K562 (cell line): Measurements from ENCODE around the gene FKBP2. TPM values are rescaled to one million over a fixed set of nuclear protein-coding genes. Genes with fewer than 3 reads are reported as not detected.

ENCODE experiments used
- CC2D1A ChIP-seq: fragments of 450-650 bp; IDR thresholded peaks from 2 replicates; pipeline ENCODE4 v1.6.1; 2017; ENCODE audit warnings: mild to moderate bottlenecking
- ETV1 ChIP-seq: fragments of 450-650 bp; conservative IDR thresholded peaks from 2 replicates; pipeline ENCODE4 v1.6.1; 2016; ENCODE audit warnings: missing genetic modification characterization, control low read depth, low read depth, missing compliant biosample characterization
- ETV6 ChIP-seq, 3 experiments: fragments of 150-350 bp in 1 of 3; sonication (generic) in 1 of 3; formaldehyde crosslinking in 1 of 3; IDR thresholded peaks; 2 replicates each; pipeline versions ENCODE4 v1.6.1 to v1.8.0; 2014 to 2022; ENCODE audit warnings: borderline replicate concordance in 2 of 3, low read depth in 2 of 3, antibody characterized with exemption in 1 of 3, low read length in 1 of 3, mild to moderate bottlenecking in 1 of 3, missing genetic modification reagents in 1 of 3
- GTF2E2 ChIP-seq: fragments of 200-800 bp; sonication (Bioruptor generic); IDR thresholded peaks from 2 replicates; pipeline ENCODE4 v1.6.1; 2016; ENCODE audit warnings: missing genetic modification characterization, missing compliant biosample characterization
- JUND ChIP-seq, 2 experiments: IDR thresholded peaks; 2 replicates in 1 of 2; 3 replicates in 1 of 2; pipeline ENCODE4 v1.6.1; 2011; ENCODE audit warnings: borderline replicate concordance in 2 of 2, low read depth in 2 of 2, low read length in 2 of 2, improper control_type of control experiment in 1 of 2, missing biosample characterization in 1 of 2, missing genetic modification characterization in 1 of 2, missing genetic modification reagents in 1 of 2
- KAT7 ChIP-seq: sonication (generic); formaldehyde crosslinking; IDR thresholded peaks from 2 replicates; pipeline ENCODE4 v1.8.0; 2022; ENCODE audit warnings: missing genetic modification reagents, mild to moderate bottlenecking, borderline replicate concordance
- MAX ChIP-seq: sonication (generic); formaldehyde crosslinking; IDR thresholded peaks from 2 replicates; pipeline ENCODE4 v1.9.0; 2022; ENCODE audit warnings: mild to moderate bottlenecking, missing genetic modification reagents
- NBN ChIP-seq: fragments of 450-650 bp; IDR thresholded peaks from 2 replicates; pipeline ENCODE4 v1.6.1; 2016; ENCODE audit warnings: low read depth, mild to moderate bottlenecking
- NCOR1 ChIP-seq: fragments of 450-650 bp; IDR thresholded peaks from 2 replicates; pipeline ENCODE4 v1.6.1; 2016; ENCODE audit warnings: mild to moderate bottlenecking, moderate library complexity
- NR2C1 ChIP-seq, 2 experiments: fragments of 450-650 bp; IDR thresholded peaks; 2 replicates each; pipeline ENCODE4 v1.6.1; 2017; ENCODE audit warnings: mild to moderate bottlenecking in 2 of 2, antibody characterized with exemption in 1 of 2, inconsistent platforms in 1 of 2, missing compliant biosample characterization in 1 of 2, missing genetic modification characterization in 1 of 2
- NR2C2 ChIP-seq, 2 experiments: fragments of 200-800 bp in 1 of 2; sonication (Bioruptor generic) in 1 of 2; sonication (generic) in 1 of 2; formaldehyde crosslinking in 1 of 2; IDR thresholded peaks; 2 replicates each; pipeline versions ENCODE4 v1.6.1 to v1.8.0; 2016 to 2022; ENCODE audit warnings: mild to moderate bottlenecking in 1 of 2, missing compliant biosample characterization in 1 of 2, missing genetic modification characterization in 1 of 2, missing genetic modification reagents in 1 of 2
- NR3C1 ChIP-seq: sonication (generic); formaldehyde crosslinking; IDR thresholded peaks from 2 replicates; pipeline ENCODE4 v1.8.1; 2022; ENCODE audit warnings: missing genetic modification reagents
- PHF21A ChIP-seq: fragments of 450-650 bp; IDR thresholded peaks from 2 replicates; pipeline ENCODE4 v1.6.1; 2017; ENCODE audit warnings: low read depth, borderline replicate concordance
- SIN3B ChIP-seq: fragments of 450-650 bp; IDR thresholded peaks from 2 replicates; pipeline ENCODE4 v1.6.1; 2017; ENCODE audit warnings: low read depth, mild to moderate bottlenecking, moderate library complexity
- TCFL5 ChIP-seq: fragments of 250-450 bp; sonication (Bioruptor Pico); conservative IDR thresholded peaks from 2 replicates; pipeline ENCODE4 v1.6.1; 2021; ENCODE audit warnings: mild to moderate bottlenecking, moderate library complexity, matching md5 sums
- ZFPM2 ChIP-seq: fragments of 250-450 bp; sonication (Bioruptor Pico); IDR thresholded peaks from 2 replicates; pipeline ENCODE4 v1.5.1; 2022; ENCODE audit warnings: mild to moderate bottlenecking
- ZNF316 ChIP-seq: fragments of 450-650 bp; IDR thresholded peaks from 2 replicates; pipeline ENCODE4 v1.6.1; 2016
- ZNF586 ChIP-seq: fragments of 450-650 bp; formaldehyde crosslinking; conservative IDR thresholded peaks from 2 replicates; pipeline ENCODE4 v1.4.0; 2020; ENCODE audit warnings: mild to moderate bottlenecking, moderate library complexity
- polyA plus RNA-seq, 8 experiments: library from polyadenylated mRNA; depleted of rRNA in 4 of 8; stranded (reverse) in 5 of 8; unstranded in 3 of 8; fragments of >200 nt; fragmentation: Nextera tagmentation in 2 of 8; fragmentation: Illumina TruSeq in 1 of 8; extraction: Ambion mirVana in 2 of 8; extraction: Trizol in 1 of 8; gene quantifications; 2 replicates each; pipeline versions ENCODE4 v1.2.1 to v1.2.3, GENCODE V29; 2011 to 2014; ENCODE audit warnings: inconsistent platforms in 1 of 8, missing spikeins in 1 of 8
- total RNA-seq, 7 experiments: library from RNA; depleted of rRNA in 6 of 7; stranded (reverse); fragments of >200 nt in 6 of 7; fragmentation: Illumina TruSeq in 2 of 7; extraction: Trizol in 2 of 7; gene quantifications; 2 replicates each; pipeline versions ENCODE4 v1.2.1 to v1.2.3, GENCODE V29; 2011 to 2021; ENCODE audit warnings: low replicate concordance in 1 of 7
- TF ChIP-seq, protein P1 (sequence below): fragments of 250-450 bp; sonication (Bioruptor Pico); IDR thresholded peaks from 2 replicates; pipeline ENCODE4 v1.4.0; 2020; ENCODE audit warnings: mild to moderate bottlenecking
- TF ChIP-seq, protein P2 (sequence below): fragments of 450-650 bp; IDR thresholded peaks from 2 replicates; pipeline ENCODE4 v1.6.1; 2016; ENCODE audit warnings: low read depth, mild to moderate bottlenecking, moderate library complexity
- TF ChIP-seq, protein P3 (sequence below): IDR thresholded peaks from 2 replicates; pipeline ENCODE4 v1.6.1; 2012; ENCODE audit warnings: low read depth, low read length, improper control_type of control experiment, borderline replicate concordance

Gene FKBP2
- total and polyA plus RNA-seq, 9 of the 15 experiments (the other 6 are each of a cell fraction or from before 2014, with no cell fraction given): 3.5 to 151 (median 58.1) TPM

DNA sequence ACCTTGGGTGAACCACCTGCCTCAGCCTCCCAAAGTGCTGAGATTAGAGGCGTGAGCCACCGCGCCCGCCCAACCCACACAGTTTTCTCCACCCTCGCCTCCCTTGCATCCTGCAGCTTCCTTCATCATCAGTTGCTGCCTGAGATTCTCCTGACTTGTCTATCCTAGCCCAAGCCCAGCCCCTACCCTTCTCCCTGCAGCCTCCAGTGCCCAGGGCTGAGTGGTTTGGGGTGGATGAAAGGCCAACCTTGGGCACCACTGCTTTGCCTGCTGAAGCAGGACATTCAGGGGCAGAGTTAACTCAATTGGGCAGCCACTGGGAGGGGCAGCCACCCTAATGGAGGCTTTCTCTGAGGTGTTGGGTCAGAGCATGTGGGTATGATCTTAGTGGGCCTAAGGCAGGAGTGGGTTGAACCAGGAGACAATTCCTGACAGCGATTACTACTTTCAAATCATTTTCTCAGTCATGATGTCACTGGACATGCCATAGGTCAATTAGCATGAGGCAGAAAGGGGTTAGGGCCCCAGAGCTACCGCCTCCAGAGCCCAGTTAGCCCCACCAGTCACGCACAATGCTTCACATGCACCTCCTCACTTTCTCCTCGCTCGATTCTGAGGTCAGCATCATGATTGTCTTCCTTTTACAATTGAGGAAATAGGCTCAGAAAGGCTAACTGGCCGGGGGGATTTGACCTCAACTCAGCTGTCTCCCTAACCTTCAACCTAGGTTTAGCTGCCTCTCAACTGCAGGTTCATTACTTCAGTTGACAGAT is 1.0 kb upstream of the FKBP2 start (continued):
- TF ChIP-seq, protein P1, sequence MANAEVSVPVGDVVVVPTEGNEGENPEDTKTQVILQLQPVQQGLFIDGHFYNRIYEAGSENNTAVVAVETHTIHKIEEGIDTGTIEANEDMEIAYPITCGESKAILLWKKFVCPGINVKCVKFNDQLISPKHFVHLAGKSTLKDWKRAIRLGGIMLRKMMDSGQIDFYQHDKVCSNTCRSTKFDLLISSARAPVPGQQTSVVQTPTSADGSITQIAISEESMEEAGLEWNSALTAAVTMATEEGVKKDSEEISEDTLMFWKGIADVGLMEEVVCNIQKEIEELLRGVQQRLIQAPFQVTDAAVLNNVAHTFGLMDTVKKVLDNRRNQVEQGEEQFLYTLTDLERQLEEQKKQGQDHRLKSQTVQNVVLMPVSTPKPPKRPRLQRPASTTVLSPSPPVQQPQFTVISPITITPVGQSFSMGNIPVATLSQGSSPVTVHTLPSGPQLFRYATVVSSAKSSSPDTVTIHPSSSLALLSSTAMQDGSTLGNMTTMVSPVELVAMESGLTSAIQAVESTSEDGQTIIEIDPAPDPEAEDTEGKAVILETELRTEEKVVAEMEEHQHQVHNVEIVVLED (CRISPR knock-in tag): no peak
- TF ChIP-seq TCFL5 (no peak), KAT7 (CRISPR knock-in tag) (no peak; the same call in 1 of the 2 replicates), MAX (peak; percentile 74), ZFPM2 (CRISPR knock-in tag) (no peak), ZNF586 (CRISPR knock-in tag) (no peak), NR2C1 (IDR thresholded peaks at IDR 0.05) (no peak; the same call in 1 of the 2 replicates), NR2C1 (tag; IDR thresholded peaks at IDR 0.05) (peak; percentile 52; the same call in 1 of the 2 replicates), JUND (IDR thresholded peaks at IDR 0.05; ENCODE audit: borderline replicate concordance, low read depth, low read length) (0 out of 2 replicates have a peak, but pooled peaks have one; percentile 26), JUND (tag; IDR thresholded peaks at IDR 0.05; ENCODE audit: borderline replicate concordance, low read depth, low read length) (no peak), GTF2E2 (tag) (peak; percentile 71), ZNF316 (no peak), NCOR1 (no peak), ETV6 (IDR thresholded peaks at IDR 0.05; ENCODE audit: borderline replicate concordance in 1 of 2, low read depth in 2 of 2, low read length in 1 of 2) (no peak), ETV6 (CRISPR knock-in tag; IDR thresholded peaks at IDR 0.05; ENCODE audit: borderline replicate concordance) (no peak), NR3C1 (CRISPR knock-in tag) (no peak), SIN3B (no peak), ETV1 (tag) (no peak), NBN (no peak), CC2D1A (no peak), PHF21A (no peak), NR2C2 (CRISPR knock-in tag; IDR thresholded peaks at IDR 0.05) (peak; percentile 5; the same call in 1 of the 2 replicates), NR2C2 (tag; IDR thresholded peaks at IDR 0.05) (no peak)
- TF ChIP-seq, protein P2, sequence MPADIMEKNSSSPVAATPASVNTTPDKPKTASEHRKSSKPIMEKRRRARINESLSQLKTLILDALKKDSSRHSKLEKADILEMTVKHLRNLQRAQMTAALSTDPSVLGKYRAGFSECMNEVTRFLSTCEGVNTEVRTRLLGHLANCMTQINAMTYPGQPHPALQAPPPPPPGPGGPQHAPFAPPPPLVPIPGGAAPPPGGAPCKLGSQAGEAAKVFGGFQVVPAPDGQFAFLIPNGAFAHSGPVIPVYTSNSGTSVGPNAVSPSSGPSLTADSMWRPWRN: no peak
- TF ChIP-seq, protein P3, sequence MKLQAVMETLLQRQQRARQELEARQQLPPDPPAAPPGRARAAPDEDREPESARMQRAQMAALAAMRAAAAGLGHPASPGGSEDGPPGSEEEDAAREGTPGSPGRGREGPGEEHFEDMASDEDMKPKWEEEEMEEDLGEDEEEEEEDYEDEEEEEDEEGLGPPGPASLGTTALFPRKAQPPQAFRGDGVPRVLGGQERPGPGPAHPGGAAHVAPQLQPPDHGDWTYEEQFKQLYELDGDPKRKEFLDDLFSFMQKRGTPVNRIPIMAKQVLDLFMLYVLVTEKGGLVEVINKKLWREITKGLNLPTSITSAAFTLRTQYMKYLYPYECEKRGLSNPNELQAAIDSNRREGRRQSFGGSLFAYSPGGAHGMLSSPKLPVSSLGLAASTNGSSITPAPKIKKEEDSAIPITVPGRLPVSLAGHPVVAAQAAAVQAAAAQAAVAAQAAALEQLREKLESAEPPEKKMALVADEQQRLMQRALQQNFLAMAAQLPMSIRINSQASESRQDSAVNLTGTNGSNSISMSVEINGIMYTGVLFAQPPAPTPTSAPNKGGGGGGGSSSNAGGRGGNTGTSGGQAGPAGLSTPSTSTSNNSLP: no peak
